IMR-90 (cell line): ENCODE measurements around the gene ULBP1. TPM values are rescaled to one million over a fixed set of nuclear protein-coding genes. Genes with fewer than 3 reads are reported as not detected.
"Not testable (repeated sequence)": the region's sequence is repeated elsewhere in the genome, so short reads cannot be mapped to it uniquely, and the experiment has no call there.

ENCODE experiments used
- ATAC-seq: fragments of 200-7000 bp; cut with Tn5 transposase; 2 replicates; pipeline ENCODE4 v1.9.1; 2020; ENCODE audit warnings: low read depth, mild to moderate bottlenecking, moderate library complexity
- BruUV-seq: library from RNA; stranded (reverse); fragments of 400-500 nt; replicated peaks from 2 replicates; lab custom pipeline; 2021; lab: Mats Ljungman, UMichigan
- CTCF ChIA-PET: fragments of 300-600 bp; formaldehyde crosslinking; extraction: SDS; loops from one replicate; lab custom pipeline; 2021; ENCODE audit warnings: antibody characterized with exemption; lab: Yijun Ruan, JAX
- POLR2A ChIA-PET: fragments of 300-600 bp; sonication (Branson Sonifier 250); formaldehyde crosslinking; loops from one replicate; lab custom pipeline; 2022; ENCODE audit warnings: antibody characterized with exemption; ENCODE audit not compliant: unreplicated experiment; lab: Charles Lee
- DNase-seq: peaks from one replicate; pipeline ENCODE4 v3.0.0; 2013
- H2AFZ ChIP-seq: replicated peaks from 2 replicates; pipeline ENCODE3; 2013; ENCODE audit warnings: low read length, mild to moderate bottlenecking; ENCODE audit not compliant: poor library complexity
- H2AK5ac ChIP-seq: 2 replicates; pipeline ENCODE4 v1.6.1; 2013; ENCODE audit warnings: low read depth, low read length, inconsistent platforms
- H2AK9ac ChIP-seq: replicated peaks from 2 replicates; pipeline ENCODE3; 2013; ENCODE audit warnings: mild to moderate bottlenecking, low read depth, low read length, moderate library complexity; ENCODE audit not compliant: poor library complexity
- H2BK120ac ChIP-seq: 2 replicates; pipeline ENCODE4 v1.6.1; 2013; ENCODE audit warnings: low read depth, low read length, inconsistent platforms
- H2BK15ac ChIP-seq: 3 replicates; pipeline ENCODE4 v1.6.1; 2013; ENCODE audit warnings: low read depth, low read length, inconsistent platforms
- H2BK20ac ChIP-seq: 2 replicates; pipeline ENCODE4 v1.6.1; 2013; ENCODE audit warnings: low read depth, mild to moderate bottlenecking, inconsistent platforms, low read length, moderate library complexity
- H2BK5ac ChIP-seq: 2 replicates; pipeline ENCODE4 v1.6.1; 2013; ENCODE audit warnings: mild to moderate bottlenecking, low read depth, low read length, inconsistent platforms; ENCODE audit not compliant: poor library complexity, severe bottlenecking
- H3K14ac ChIP-seq: replicated peaks from 2 replicates; pipeline ENCODE4 v1.6.1; 2013; ENCODE audit warnings: low read depth, low read length, inconsistent platforms
- H3K18ac ChIP-seq: 2 replicates; pipeline ENCODE4 v1.6.1; 2013; ENCODE audit warnings: low read depth, low read length, control low read depth
- H3K23ac ChIP-seq: 2 replicates; pipeline ENCODE4 v1.6.1; 2013; ENCODE audit warnings: low read depth, low read length, inconsistent platforms
- H3K27ac ChIP-seq: 2 replicates; pipeline ENCODE4 v1.5.1; 2013; ENCODE audit warnings: mild to moderate bottlenecking, control low read depth, low read length; ENCODE audit not compliant: insufficient read depth
- H3K27me3 ChIP-seq: 2 replicates; pipeline ENCODE4 v1.6.1; 2013; ENCODE audit warnings: low read length; ENCODE audit not compliant: control insufficient read depth, insufficient read depth
- H3K36me3 ChIP-seq: 2 replicates; pipeline ENCODE4 v1.6.1; 2013; ENCODE audit warnings: low read length, mixed read lengths; ENCODE audit not compliant: control insufficient read depth, insufficient read depth
- H3K4ac ChIP-seq: 2 replicates; pipeline ENCODE4 v1.6.1; 2013; ENCODE audit warnings: low read depth, low read length, inconsistent platforms
- H3K4me1 ChIP-seq: 2 replicates; pipeline ENCODE4 v1.6.1; 2013; ENCODE audit warnings: low read length, mixed read lengths; ENCODE audit not compliant: control insufficient read depth, insufficient read depth
- H3K4me2 ChIP-seq: 2 replicates; pipeline ENCODE4 v1.6.1; 2013; ENCODE audit warnings: low read depth, mild to moderate bottlenecking, control low read depth, low read length, moderate library complexity
- H3K4me3 ChIP-seq: 2 replicates; pipeline ENCODE4 v1.5.1; 2013; ENCODE audit warnings: low read depth, mild to moderate bottlenecking, control low read depth, low read length, moderate library complexity; ENCODE audit not compliant: insufficient read depth
- H3K56ac ChIP-seq: 2 replicates; pipeline ENCODE4 v1.6.1; 2013; ENCODE audit warnings: low read length, inconsistent platforms; ENCODE audit not compliant: insufficient read depth; ENCODE audit errors: extremely low read depth
- H3K79me1 ChIP-seq, 2 experiments: 2 replicates each; pipeline ENCODE4 v1.6.1; 2013; ENCODE audit warnings: low read length in 2 of 2, inconsistent platforms in 1 of 2, low read depth in 1 of 2
- H3K9ac ChIP-seq: 2 replicates; pipeline ENCODE4 v1.6.1; 2013; ENCODE audit warnings: low read depth, low read length, control low read depth
- H3K9me1 ChIP-seq: 2 replicates; pipeline ENCODE4 v1.6.1; 2013; ENCODE audit warnings: low read length, inconsistent platforms; ENCODE audit not compliant: insufficient read depth
- H3K9me3 ChIP-seq: 2 replicates; pipeline ENCODE4 v1.6.1; 2013; ENCODE audit warnings: low read length; ENCODE audit not compliant: control insufficient read depth, insufficient read depth
- H4K20me1 ChIP-seq: 2 replicates; pipeline ENCODE4 v1.6.1; 2013; ENCODE audit warnings: low read length, inconsistent platforms; ENCODE audit not compliant: insufficient read depth
- H4K5ac ChIP-seq: 2 replicates; pipeline ENCODE4 v1.6.1; 2013; ENCODE audit warnings: mild to moderate bottlenecking, low read depth, low read length, control low read depth
- H4K8ac ChIP-seq, 2 experiments: 2 replicates each; pipeline ENCODE4 v1.6.1; 2013; ENCODE audit warnings: low read depth in 2 of 2, low read length in 2 of 2, control low read depth in 1 of 2, inconsistent platforms in 1 of 2
- H4K91ac ChIP-seq: 2 replicates; pipeline ENCODE4 v1.6.1; 2013; ENCODE audit warnings: low read depth, low read length, inconsistent platforms; ENCODE audit not compliant: insufficient read depth
- WGBS, 2 experiments: methylation state at CpG; one replicate each; pipeline versions ENCODE4 v1.1.5 to v1.1.7; 2013; ENCODE audit warnings: missing lambda C conversion rate in 2 of 2; ENCODE audit not compliant: insufficient read length in 1 of 2; ENCODE audit errors: extremely low coverage in 2 of 2; 5-methylcytosine and 5-hydroxymethylcytosine counted together
- dilution Hi-C: fragments of 300-500 bp; cut with HindIII; formaldehyde crosslinking; loops from one replicate; pipeline ENCODE4 v1.14.3; 2018; ENCODE audit warnings: low sequenced_read_pairs; ENCODE audit not compliant: unreplicated experiment
- in situ Hi-C: fragments of 300-500 bp; cut with MboI; formaldehyde crosslinking; loops from 3 replicates; pipeline ENCODE4 v1.14.3; 2019; ENCODE audit warnings: low sequenced_read_pairs, inconsistent platforms, mixed read lengths
- intact Hi-C: fragments of 100-400 bp; cut with micrococcal nuclease; formaldehyde crosslinking; loops from 2 replicates; pipeline ENCODE4 v1.10.0; 2022
- polyA plus RNA-seq, 3 experiments: library from polyadenylated mRNA; depleted of rRNA; stranded (reverse); fragments of >200 nt; gene quantifications; 2 replicates each; pipeline ENCODE4 v1.2.3, GENCODE V29; 2012; ENCODE audit warnings: low replicate concordance in 1 of 3
- total RNA-seq: library from RNA; depleted of rRNA; stranded (reverse); fragments of >200 nt; gene quantifications from 2 replicates; pipeline ENCODE4 v1.2.3, GENCODE V29; 2012

Gene ULBP1
- total and polyA plus RNA-seq, 2 of the 4 experiments (the other 2 are of a cell fraction) = 0.18 to 0.87 TPM

GRCh38 chr6:149947533-149947932 lies 16.2 kb upstream of the ULBP1 start:
- H3K18ac ChIP-seq, ATAC-seq, H3K27ac ChIP-seq, H3K23ac ChIP-seq, H3K4me3 ChIP-seq, H2BK20ac ChIP-seq, H2BK15ac ChIP-seq, H4K5ac ChIP-seq, CTCF ChIA-PET, H2BK120ac ChIP-seq, H3K4me1 ChIP-seq, BruUV-seq, H3K14ac ChIP-seq, H2AK5ac ChIP-seq, dilution Hi-C loops, intact Hi-C loops, H3K4me2 ChIP-seq, H4K91ac ChIP-seq, H3K36me3 ChIP-seq, H3K56ac ChIP-seq, H2AFZ ChIP-seq, POLR2A ChIA-PET, H2BK5ac ChIP-seq, H3K4ac ChIP-seq, H3K9me3 ChIP-seq, DNase-seq, H3K9ac ChIP-seq, H3K9me1 ChIP-seq, H4K20me1 ChIP-seq, H3K79me1 ChIP-seq, H2AK9ac ChIP-seq, H4K8ac ChIP-seq: not testable (repeated sequence)
- H3K27me3 ChIP-seq = peaks cover 21% of the 10 kb centered on the region
- no CpG with 5 or more reads among the region's 1 CpG for WGBS, 2 experiments
- in situ Hi-C loops = loop anchor here (25.0 kb wide), 1 partner anchor 390 kb away; no protein-coding TSS in a partner anchor
